Measurements from ENCODE around the gene SPOPL.

The SPOPL gene

GRCh38 chr2:138601458-138602165, 100.0 kb downstream of the SPOPL start:
- no peak for DNase-seq (ENCODE audit: low spot score)

DNA sequence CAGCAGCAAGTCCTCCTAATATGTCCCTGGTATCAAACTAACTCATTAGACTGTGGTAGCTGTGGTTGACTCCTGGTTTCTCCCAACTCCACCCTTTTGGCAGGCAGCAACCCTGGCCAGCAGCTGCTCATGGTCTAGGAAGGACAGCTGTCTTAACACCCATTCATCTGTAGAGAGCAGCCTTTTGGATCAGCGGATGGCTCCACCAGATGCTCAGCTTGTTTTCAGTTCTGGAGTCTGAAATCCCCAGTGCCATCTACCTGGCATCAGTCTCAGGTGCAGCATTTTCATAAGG, 100.5 kb downstream of the SPOPL start:
- DNase-seq (ENCODE audit: low spot score), result no peak

GRCh38 chr2:138607746-138608145, 106.2 kb downstream of the SPOPL start:
- DNase-seq (ENCODE audit: low spot score), result no peak

- no peak for DNase-seq (ENCODE audit: low spot score)
Observed at GRCh38 chr2:138609446-138609845, 107.9 kb downstream of the SPOPL start.

- no peak for DNase-seq (ENCODE audit: low spot score)
Observed at GRCh38 chr2:138610201-138610953, 108.8 kb downstream of the SPOPL start.

DNA sequence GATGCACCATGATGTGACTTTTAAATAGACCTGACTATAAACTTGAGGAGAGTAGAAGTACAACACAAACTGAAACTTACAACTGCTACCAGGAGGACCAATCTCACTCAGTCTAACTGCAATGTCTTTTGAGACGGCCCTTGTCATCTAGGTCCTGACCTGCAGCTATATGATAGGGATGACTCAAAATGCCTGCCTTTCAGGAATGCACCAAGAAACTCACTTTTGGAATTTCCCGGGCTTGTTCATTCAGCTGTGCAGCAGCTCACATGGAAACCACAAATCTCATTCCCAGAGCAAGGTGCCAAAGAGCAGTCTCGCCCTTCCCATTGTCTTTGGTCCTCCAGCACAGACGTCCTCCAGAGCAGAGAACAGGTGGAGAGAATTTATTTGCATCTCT, 113.7 kb downstream of the SPOPL start:
- no peak for DNase-seq (ENCODE audit: low spot score)

DNA sequence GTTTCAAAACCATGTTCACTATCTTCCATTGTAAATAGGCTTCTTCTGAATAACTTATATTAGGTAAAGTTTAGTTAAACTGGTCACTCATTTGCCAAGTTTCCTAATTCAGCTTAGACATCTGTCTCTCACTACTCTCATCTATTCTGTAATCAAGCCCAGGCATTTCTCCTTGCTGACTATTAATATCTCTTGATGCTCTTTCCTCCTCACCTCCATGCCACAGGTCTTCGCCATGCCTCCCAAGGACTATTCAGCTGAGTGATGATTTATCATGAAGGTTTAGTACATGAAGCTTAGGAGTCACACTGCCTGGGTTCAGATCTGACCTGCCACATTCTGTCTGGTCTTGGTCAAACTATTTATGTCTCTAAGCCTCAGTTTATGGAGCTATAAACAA, 115.5 kb downstream of the SPOPL start:
- DNase-seq (ENCODE audit: low spot score), result no peak

DNA sequence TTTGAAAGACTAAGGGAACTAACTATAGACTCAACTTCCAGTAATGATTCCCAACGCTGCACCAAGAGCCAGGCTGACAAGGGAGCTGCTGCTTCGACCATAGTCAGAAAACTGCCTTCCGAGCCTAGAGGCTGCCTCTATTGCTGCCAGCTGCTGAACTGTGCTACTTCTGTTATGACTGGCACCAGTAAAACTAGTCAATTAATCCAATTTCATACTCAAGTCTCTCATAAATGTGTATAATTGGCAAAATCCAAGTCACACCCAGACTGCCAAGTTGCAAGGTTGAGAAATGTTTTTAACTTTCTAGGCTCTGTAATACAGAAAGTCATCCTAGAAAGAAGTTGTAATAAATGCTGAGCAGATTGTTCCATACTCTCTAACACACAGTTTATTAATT, 117.4 kb downstream of the SPOPL start:
- DNase-seq (ENCODE audit: low spot score), result no peak

- DNase-seq (ENCODE audit: low spot score), result no peak
Observed at GRCh38 chr2:138620431-138620830, 118.9 kb downstream of the SPOPL start.

- DNase-seq (ENCODE audit: low spot score), result no peak
Observed at GRCh38 chr2:138621139-138621538, 119.6 kb downstream of the SPOPL start.

DNA sequence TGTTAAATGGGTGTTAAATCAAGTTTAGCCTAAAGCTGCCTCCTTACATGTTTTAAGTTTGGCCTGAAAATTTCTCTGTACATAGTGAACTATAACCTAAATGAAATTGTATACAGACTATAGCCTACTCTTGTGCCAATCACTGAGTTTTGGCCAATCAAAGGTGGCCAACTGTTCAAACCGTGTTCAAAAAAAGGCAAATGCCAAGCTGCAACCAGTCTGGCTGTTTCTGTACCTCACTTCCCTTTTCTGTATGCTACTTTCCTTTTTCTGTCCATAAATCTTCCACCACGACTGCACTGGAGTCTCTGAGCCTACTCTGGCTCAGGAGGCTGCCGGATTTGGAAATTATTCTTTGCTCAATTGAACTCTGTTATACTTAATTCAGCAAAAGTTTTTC, 121.0 kb downstream of the SPOPL start:
- no peak for DNase-seq (ENCODE audit: low spot score)

Measured in left forelimb (tissue), 1 donor.